OCI-LY1 (cell line): ENCODE measurements around the gene WDR45.

ENCODE experiments used
- H2AFZ ChIP-seq: fragments of 200-600 bp; sonication (generic), shearing (Covaris generic); 2 replicates; pipeline ENCODE4 v1.6.0; 2014; ENCODE audit warnings: antibody characterized with exemption, mild to moderate bottlenecking, low read length
- H3F3A ChIP-seq: fragments of 200-600 bp; sonication (generic), shearing (Covaris generic); 2 replicates; pipeline ENCODE4 v1.6.0; 2014; ENCODE audit warnings: mild to moderate bottlenecking, antibody characterized with exemption, low read length, moderate library complexity; ENCODE audit not compliant: insufficient read depth
- H3K27ac ChIP-seq: fragments of 200-600 bp; sonication (generic); 2 replicates; pipeline ENCODE4 v1.5.1; 2014; ENCODE audit warnings: low read length, mixed run types, mild to moderate bottlenecking, low read depth; ENCODE audit not compliant: poor library complexity, severe bottlenecking
- H3K27me3 ChIP-seq: fragments of 200-600 bp; sonication (generic); 2 replicates; pipeline ENCODE4 v1.6.0; 2014; ENCODE audit warnings: antibody characterized with exemption, mild to moderate bottlenecking, low read length, moderate library complexity; ENCODE audit not compliant: insufficient read depth
- H3K36me3 ChIP-seq: fragments of 200-600 bp; sonication (generic); 2 replicates; pipeline ENCODE4 v1.6.1; 2014; ENCODE audit warnings: mild to moderate bottlenecking, antibody characterized with exemption, low read length, moderate library complexity, mixed read lengths; ENCODE audit not compliant: insufficient read depth
- H3K4me1 ChIP-seq: fragments of 200-600 bp; sonication (generic); 2 replicates; pipeline ENCODE4 v1.5.1; 2014; ENCODE audit warnings: mild to moderate bottlenecking, low read length, moderate library complexity; ENCODE audit not compliant: insufficient read depth, severe bottlenecking
- H3K4me2 ChIP-seq: fragments of 200-600 bp; sonication (generic), shearing (Covaris generic); 2 replicates; pipeline ENCODE4 v1.6.1; 2014; ENCODE audit warnings: low read length
- H3K4me3 ChIP-seq: fragments of 200-600 bp; sonication (generic); 2 replicates; pipeline ENCODE4 v1.5.1; 2014; ENCODE audit warnings: low read length, low read depth, mild to moderate bottlenecking, mixed read lengths; ENCODE audit not compliant: poor library complexity, severe bottlenecking
- H3K79me2 ChIP-seq: fragments of 200-600 bp; shearing (Covaris generic); 2 replicates; pipeline ENCODE4 v1.6.1; 2016; ENCODE audit warnings: mixed run types, low read length, mixed read lengths; ENCODE audit not compliant: insufficient read depth
- H3K9ac ChIP-seq: fragments of 200-600 bp; sonication (generic), shearing (Covaris generic); 2 replicates; pipeline ENCODE4 v1.6.1; 2014; ENCODE audit warnings: mild to moderate bottlenecking, low read length, mixed read lengths
- H3K9me2 ChIP-seq: fragments of 200-600 bp; sonication (generic), shearing (Covaris generic); 2 replicates; pipeline ENCODE4 v1.6.1; 2014; ENCODE audit warnings: low read depth, mild to moderate bottlenecking, low read length, mixed read lengths
- H3K9me3 ChIP-seq: fragments of 200-600 bp; shearing (Covaris generic); 2 replicates; pipeline ENCODE4 v1.6.1; 2014; ENCODE audit warnings: low read length, mixed read lengths
- H4K20me1 ChIP-seq: fragments of 200-600 bp; sonication (generic), shearing (Covaris generic); 2 replicates; pipeline ENCODE4 v1.6.0; 2016; ENCODE audit warnings: mild to moderate bottlenecking, low read length; ENCODE audit not compliant: insufficient read depth
- CTCF ChIP-seq: fragments of 200-600 bp; sonication (generic), shearing (Covaris generic); IDR thresholded peaks from 2 replicates; pipeline ENCODE4 v1.5.1; 2017; ENCODE audit warnings: mild to moderate bottlenecking, antibody characterized with exemption, low read length, moderate library complexity, mixed read lengths
- EZH2 ChIP-seq: fragments of 200-600 bp; sonication (generic), shearing (Covaris generic); IDR thresholded peaks from 2 replicates; pipeline ENCODE4 v1.8.0; 2017; ENCODE audit warnings: borderline replicate concordance, mixed run types, mild to moderate bottlenecking, antibody characterized with exemption, low read length, moderate library complexity, mixed read lengths

Gene WDR45

GRCh38 chrX:49064735-49065134 lies 15.0 kb downstream of the WDR45 start:
- no peak overlapping the region for H3K27ac ChIP-seq
- H3K9me2 ChIP-seq = no peaks in the 10 kb centered on the region
- H3K27me3 ChIP-seq = no peaks in the 10 kb centered on the region
- H2AFZ ChIP-seq = no peak overlapping the region
- H3F3A ChIP-seq = no peaks in the 10 kb centered on the region
- no peak for TF ChIP-seq EZH2
- TF ChIP-seq CTCF = no peak
- H3K4me3 ChIP-seq = no peak overlapping the region
- no peaks in the 10 kb centered on the region for H4K20me1 ChIP-seq
- H3K9me3 ChIP-seq = no peaks in the 10 kb centered on the region
- H3K4me2 ChIP-seq = no peak overlapping the region
- H3K4me1 ChIP-seq = no peaks in the 10 kb centered on the region
- H3K36me3 ChIP-seq = no peaks in the 10 kb centered on the region
- no peak overlapping the region for H3K9ac ChIP-seq
- no peaks in the 10 kb centered on the region for H3K79me2 ChIP-seq

GRCh38 chrX:49064303-49064702 lies 15.4 kb downstream of the WDR45 start:
- Histone ChIP-seq H3K79me2 (no peaks in the 10 kb centered on the region), H3K27ac (no peak overlapping the region), H3K9me2 (no peaks in the 10 kb centered on the region), H3K4me2 (no peak overlapping the region), H3F3A (no peaks in the 10 kb centered on the region), H3K9ac (no peak overlapping the region), H3K9me3 (no peaks in the 10 kb centered on the region), H2AFZ (no peak overlapping the region), H3K27me3 (no peaks in the 10 kb centered on the region), H4K20me1 (no peaks in the 10 kb centered on the region), H3K4me1 (no peaks in the 10 kb centered on the region), H3K36me3 (no peaks in the 10 kb centered on the region), H3K4me3 (no peak overlapping the region)
- TF ChIP-seq EZH2 = no peak
- TF ChIP-seq CTCF = no peak

GRCh38 chrX:49063715-49064114 lies 16.0 kb downstream of the WDR45 start:
- H3K79me2 ChIP-seq = no peaks in the 10 kb centered on the region
- no peaks in the 10 kb centered on the region for H3K4me1 ChIP-seq
- no peaks in the 10 kb centered on the region for H3K9me3 ChIP-seq
- no peak for TF ChIP-seq CTCF
- no peak for TF ChIP-seq EZH2
- H3F3A ChIP-seq = no peaks in the 10 kb centered on the region
- H4K20me1 ChIP-seq = no peaks in the 10 kb centered on the region
- no peaks in the 10 kb centered on the region for H3K36me3 ChIP-seq
- H2AFZ ChIP-seq = no peak overlapping the region
- no peak overlapping the region for H3K4me2 ChIP-seq
- no peak overlapping the region for H3K4me3 ChIP-seq
- H3K9me2 ChIP-seq = no peaks in the 10 kb centered on the region
- no peak overlapping the region for H3K27ac ChIP-seq
- H3K9ac ChIP-seq = no peak overlapping the region
- H3K27me3 ChIP-seq = no peaks in the 10 kb centered on the region
